Endothelial cell of umbilical vein (primary cell): Measurements from ENCODE around the gene VBP1. TPM values are rescaled to one million over a fixed set of nuclear protein-coding genes. Genes with fewer than 3 reads are reported as not detected.

Experiments
- BruUV-seq: library from RNA; stranded (reverse); fragments of 400-500 nt; replicated peaks from 2 replicates; lab custom pipeline; 2021; lab: Mats Ljungman, UMichigan
- CTCF ChIA-PET: fragments of 300-600, 350-600 bp; sonication (Branson Sonifier 250); formaldehyde crosslinking; loops from one replicate; lab custom pipeline; 2021; ENCODE audit warnings: antibody characterized with exemption, inconsistent platforms; lab: Charles Lee
- POLR2A ChIA-PET: fragments of 300-600, 350-600 bp; sonication (Branson Sonifier 250); formaldehyde crosslinking; loops from one replicate; lab custom pipeline; 2021; ENCODE audit warnings: antibody characterized with exemption, inconsistent platforms; lab: Charles Lee
- DNase-seq: peaks from one replicate; pipeline ENCODE4 v3.0.0-alpha.2; 2011; ENCODE audit warnings: low read depth, low spot score
- FAIRE-seq: peaks from 2 replicates; lab custom pipeline; 2011; peaks lifted over from hg19 to GRCh38; lab: Jason Lieb, UNC
- H2AFZ ChIP-seq: 2 replicates; pipeline ENCODE4 v1.6.0; 2012; ENCODE audit warnings: low read depth, low read length, control low read depth, inconsistent platforms
- H3K27ac ChIP-seq: 2 replicates; pipeline ENCODE4 v1.5.1; 2011; ENCODE audit warnings: low read depth, mild to moderate bottlenecking, control low read depth, low read length, moderate library complexity; ENCODE audit not compliant: insufficient read depth
- H3K27me3 ChIP-seq, 2 experiments: 2 replicates each; pipeline versions ENCODE4 v1.6.0 to v1.6.1; 2011; ENCODE audit warnings: low read length in 2 of 2, mixed read lengths in 1 of 2; ENCODE audit not compliant: control insufficient read depth in 2 of 2, insufficient read depth in 2 of 2
- H3K36me3 ChIP-seq, 2 experiments: 2 replicates in 1 of 2; 3 replicates in 1 of 2; pipeline ENCODE4 v1.5.1; 2011; ENCODE audit warnings: low read length in 2 of 2, mild to moderate bottlenecking in 1 of 2, moderate library complexity in 1 of 2; ENCODE audit not compliant: control insufficient read depth in 2 of 2, insufficient read depth in 2 of 2; ENCODE audit errors: extremely low read depth in 1 of 2
- H3K4me1 ChIP-seq: 3 replicates; pipeline ENCODE4 v1.5.1; 2011; ENCODE audit warnings: mild to moderate bottlenecking, low read length; ENCODE audit not compliant: control insufficient read depth, insufficient read depth; ENCODE audit errors: extremely low read depth
- H3K4me2 ChIP-seq: 2 replicates; pipeline ENCODE4 v1.6.1; 2011; ENCODE audit warnings: low read length, control low read depth, mixed read lengths; ENCODE audit not compliant: insufficient read depth
- H3K4me3 ChIP-seq, 3 experiments: fragments of 200-600 bp in 1 of 3; sonication (generic), shearing (Covaris generic) in 1 of 3; replicated peaks in 1 of 3; 2 replicates each; pipeline ENCODE4 v1.5.1; 2011 to 2016; ENCODE audit warnings: control low read depth in 3 of 3, low read length in 3 of 3, mild to moderate bottlenecking in 2 of 3, inconsistent platforms in 1 of 3, low read depth in 1 of 3, moderate library complexity in 1 of 3; ENCODE audit not compliant: insufficient read depth in 1 of 3
- H3K79me2 ChIP-seq: 2 replicates; pipeline ENCODE4 v1.6.0; 2012; ENCODE audit warnings: low read length, inconsistent platforms; ENCODE audit not compliant: control insufficient read depth, insufficient read depth
- H3K9ac ChIP-seq: replicated peaks from 2 replicates; pipeline ENCODE3; 2011; ENCODE audit warnings: low read length, control low read depth; ENCODE audit not compliant: insufficient read depth; ENCODE audit errors: extremely low read depth
- H3K9me1 ChIP-seq: replicated peaks from 3 replicates; pipeline ENCODE4 v1.6.0; 2011; ENCODE audit warnings: mild to moderate bottlenecking, low read length; ENCODE audit not compliant: control insufficient read depth, insufficient read depth; ENCODE audit errors: extremely low read depth
- H3K9me3 ChIP-seq: replicated peaks from 2 replicates; pipeline ENCODE4 v1.5.1; 2012; ENCODE audit warnings: low read length, inconsistent platforms; ENCODE audit not compliant: control insufficient read depth, insufficient read depth
- H4K20me1 ChIP-seq: replicated peaks from 2 replicates; pipeline ENCODE3; 2011; ENCODE audit warnings: mild to moderate bottlenecking, low read length; ENCODE audit not compliant: control insufficient read depth, insufficient read depth; ENCODE audit errors: extremely low read depth
- CTCF ChIP-seq, 2 donors: IDR thresholded peaks; 1 replicate in 1 of 2; 2 replicates in 1 of 2; pipeline ENCODE4 v1.5.1; 2011; ENCODE audit warnings: low read length in 2 of 2, mild to moderate bottlenecking in 2 of 2, moderate library complexity in 2 of 2, control low read depth in 1 of 2, inconsistent platforms in 1 of 2, low read depth in 1 of 2; ENCODE audit not compliant: insufficient read depth in 1 of 2; ENCODE audit errors: extremely low read depth in 1 of 2
- EZH2 ChIP-seq: IDR thresholded peaks from 2 replicates; pipeline ENCODE4 v1.6.1; 2012; ENCODE audit warnings: borderline replicate concordance, low read depth, mild to moderate bottlenecking, moderate library complexity, low read length, inconsistent platforms; ENCODE audit not compliant: severe bottlenecking
- FOS ChIP-seq: IDR thresholded peaks from 2 replicates; pipeline ENCODE4 v1.6.1; 2011; ENCODE audit warnings: mild to moderate bottlenecking, low read length, moderate library complexity, borderline replicate concordance; ENCODE audit not compliant: insufficient read depth
- GATA2 ChIP-seq: IDR thresholded peaks from 2 replicates; pipeline ENCODE4 v1.7.0; 2011; ENCODE audit warnings: low read depth, mild to moderate bottlenecking, moderate library complexity, mixed read lengths, low read length; ENCODE audit not compliant: insufficient read length, insufficient read depth
- JUN ChIP-seq: IDR thresholded peaks from 2 replicates; pipeline ENCODE4 v1.6.1; 2011; ENCODE audit warnings: borderline replicate concordance, low read depth; ENCODE audit not compliant: insufficient read length, insufficient read depth
- MAX ChIP-seq: IDR thresholded peaks from 2 replicates; pipeline ENCODE4 v1.6.1; 2011; ENCODE audit not compliant: insufficient read depth, insufficient read length
- MYC ChIP-seq: IDR thresholded peaks from one replicate; pipeline ENCODE4 v1.6.1; 2011; ENCODE audit warnings: mild to moderate bottlenecking, low read depth, low read length
- POLR2A ChIP-seq: IDR thresholded peaks from 2 replicates; pipeline ENCODE4 v1.6.1; 2012; ENCODE audit warnings: low read depth, mild to moderate bottlenecking, control low read depth, low read length
- POLR2AphosphoS5 ChIP-seq: IDR thresholded peaks from 2 replicates; pipeline ENCODE4 v1.6.1; 2012; ENCODE audit warnings: low read depth, mild to moderate bottlenecking, control low read depth, low read length, moderate library complexity; ENCODE audit not compliant: insufficient read depth
- dilution Hi-C: fragments of 300-500 bp; cut with MboI; formaldehyde crosslinking; loops from one replicate; pipeline ENCODE4 v1.15.0; 2019; ENCODE audit warnings: low sequenced_read_pairs; ENCODE audit not compliant: extremely low pct_ligation_motif_present
- intact Hi-C: fragments of 100-400 bp; cut with micrococcal nuclease; formaldehyde crosslinking; loops from one replicate; pipeline ENCODE4 v1.10.0; 2022
- polyA plus RNA-seq, 4 experiments: library from polyadenylated mRNA; depleted of rRNA in 3 of 4; stranded (reverse) in 3 of 4; unstranded in 1 of 4; fragments of >200 nt; gene quantifications; 2 replicates each; pipeline versions ENCODE4 v1.2.1 to v1.2.3, GENCODE V29; 2011 to 2012; ENCODE audit warnings: missing spikeins in 1 of 4
- total RNA-seq: library from RNA; stranded (reverse); gene quantifications from 2 replicates; pipeline ENCODE4 v1.2.3, GENCODE V29; 2021

VBP1 gene
- total and polyA plus RNA-seq, 2 donors (not counting 3 experiments of a cell fraction or from before 2014, with no cell fraction given): 17.3 to 51.5 TPM

GRCh38 chrX:155169881-155170280 lies 46.4 kb upstream of the VBP1 start:
- POLR2A ChIA-PET: no interaction called here
- Histone ChIP-seq H3K9ac (no peak overlapping the region), H3K36me3 (no peaks in the 10 kb centered on the region), H3K27me3 (no peaks in the 10 kb centered on the region), H3K9me3 (no peaks in the 10 kb centered on the region), H3K4me2 (no peak overlapping the region), H3K4me1 (no peaks in the 10 kb centered on the region), H3K79me2 (no peaks in the 10 kb centered on the region), H3K27ac (no peak overlapping the region), H4K20me1 (no peaks in the 10 kb centered on the region), H3K9me1 (no peaks in the 10 kb centered on the region), H3K4me3 (no peak overlapping the region), H2AFZ (no peak overlapping the region)
- dilution Hi-C loops: no loop called here
- intact Hi-C loops: no loop called here
- TF ChIP-seq MAX (no peak), JUN (no peak), POLR2A (no peak), CTCF (IDR thresholded peaks at IDR 0.05; ENCODE audit: extremely low read depth in 1 of 2, insufficient read depth in 1 of 2, low read depth in 1 of 2, low read length in 2 of 2) (no peak), POLR2AphosphoS5 (no peak), GATA2 (no peak), EZH2 (no peak), MYC (no peak), FOS (no peak)
- CTCF ChIA-PET: no interaction called here
- no TSS peak for BruUV-seq
- FAIRE-seq (no peak), DNase-seq (no peak)
